ENCODE data around the gene QTRT2.

The QTRT2 gene

GRCh38 chr3:114122027-114122709, 65.6 kb downstream of the QTRT2 start:
- H3K4me1 ChIP-seq (ENCODE audit: insufficient read depth, low read length): peaks cover 10% of the 10 kb centered on the region
- no peak overlapping the region for H3K27ac ChIP-seq (ENCODE audit: low read depth, low read length)
- no peaks in the 10 kb centered on the region for H3K36me3 ChIP-seq (ENCODE audit: insufficient read depth, low read length)
- no peak overlapping the region for H3K4me3 ChIP-seq (ENCODE audit: low read length)
- H3K27me3 ChIP-seq (ENCODE audit: insufficient read depth, low read length): no peaks in the 10 kb centered on the region
- 80% methylated on average over 4 of the region's 4 CpGs for whole genome bisulfite sequencing
- H3K9ac ChIP-seq (ENCODE audit: low read depth, low read length): no peak overlapping the region
- no peaks in the 10 kb centered on the region for H3K9me3 ChIP-seq (ENCODE audit: insufficient read depth, low read depth, low read length)

- Histone ChIP-seq H3K9ac (ENCODE audit: low read depth, low read length) (no peak overlapping the region), H3K27ac (ENCODE audit: low read depth, low read length) (no peak overlapping the region), H3K4me1 (ENCODE audit: insufficient read depth, low read length) (peaks cover 10% of the 10 kb centered on the region), H3K27me3 (ENCODE audit: insufficient read depth, low read length) (no peaks in the 10 kb centered on the region), H3K4me3 (ENCODE audit: low read length) (no peak overlapping the region), H3K36me3 (ENCODE audit: insufficient read depth, low read length) (no peaks in the 10 kb centered on the region), H3K9me3 (ENCODE audit: insufficient read depth, low read depth, low read length) (no peaks in the 10 kb centered on the region)
- WGBS: no CpG with 5 or more reads among the region's 1 CpG
These were observed 69.9 kb downstream of the QTRT2 start for GRCh38 chr3:114126461-114126860.

- Histone ChIP-seq H3K36me3 (ENCODE audit: insufficient read depth, low read length) (no peaks in the 10 kb centered on the region), H3K27me3 (ENCODE audit: insufficient read depth, low read length) (no peaks in the 10 kb centered on the region), H3K4me1 (ENCODE audit: insufficient read depth, low read length) (peaks cover 3% of the 10 kb centered on the region; the same call in 1 of the 2 replicates), H3K9ac (ENCODE audit: low read depth, low read length) (no peak overlapping the region), H3K9me3 (ENCODE audit: insufficient read depth, low read depth, low read length) (no peaks in the 10 kb centered on the region), H3K27ac (ENCODE audit: low read depth, low read length) (no peak overlapping the region), H3K4me3 (ENCODE audit: low read length) (no peak overlapping the region)
- 83% methylated on average over 2 of the region's 3 CpGs for WGBS
These were observed 71.0 kb downstream of the QTRT2 start for GRCh38 chr3:114127517-114127916.

GRCh38 chr3:114128231-114128630, 71.7 kb downstream of the QTRT2 start:
- Histone ChIP-seq H3K9ac (ENCODE audit: low read depth, low read length) (no peak overlapping the region), H3K4me1 (ENCODE audit: insufficient read depth, low read length) (no peaks in the 10 kb centered on the region), H3K9me3 (ENCODE audit: insufficient read depth, low read depth, low read length) (no peaks in the 10 kb centered on the region), H3K4me3 (ENCODE audit: low read length) (no peak overlapping the region), H3K36me3 (ENCODE audit: insufficient read depth, low read length) (no peaks in the 10 kb centered on the region), H3K27ac (ENCODE audit: low read depth, low read length) (no peak overlapping the region), H3K27me3 (ENCODE audit: insufficient read depth, low read length) (no peaks in the 10 kb centered on the region)
- 86% methylated on average over 1 of the region's 1 CpG for WGBS

GRCh38 chr3:114128826-114129225, 72.3 kb downstream of the QTRT2 start:
- Histone ChIP-seq H3K9ac (ENCODE audit: low read depth, low read length) (no peak overlapping the region), H3K4me1 (ENCODE audit: insufficient read depth, low read length) (no peaks in the 10 kb centered on the region), H3K9me3 (ENCODE audit: insufficient read depth, low read depth, low read length) (no peaks in the 10 kb centered on the region), H3K4me3 (ENCODE audit: low read length) (no peak overlapping the region), H3K27ac (ENCODE audit: low read depth, low read length) (no peak overlapping the region), H3K27me3 (ENCODE audit: insufficient read depth, low read length) (no peaks in the 10 kb centered on the region), H3K36me3 (ENCODE audit: insufficient read depth, low read length) (no peaks in the 10 kb centered on the region)
- 92% methylated on average over 8 of the region's 8 CpGs for WGBS

- no peaks in the 10 kb centered on the region for H3K9me3 ChIP-seq (ENCODE audit: insufficient read depth, low read depth, low read length)
- no peaks in the 10 kb centered on the region for H3K4me1 ChIP-seq (ENCODE audit: insufficient read depth, low read length)
- H3K27ac ChIP-seq (ENCODE audit: low read depth, low read length): no peak overlapping the region
- WGBS: 92% methylated on average over 3 of the region's 3 CpGs
- no peaks in the 10 kb centered on the region for H3K36me3 ChIP-seq (ENCODE audit: insufficient read depth, low read length)
- no peak overlapping the region for H3K9ac ChIP-seq (ENCODE audit: low read depth, low read length)
- H3K27me3 ChIP-seq (ENCODE audit: insufficient read depth, low read length): no peaks in the 10 kb centered on the region
- H3K4me3 ChIP-seq (ENCODE audit: low read length): no peak overlapping the region
These were observed 76.0 kb downstream of the QTRT2 start for GRCh38 chr3:114132500-114132899.

- WGBS: 98% methylated on average over 2 of the region's 3 CpGs
- Histone ChIP-seq H3K9me3 (ENCODE audit: insufficient read depth, low read depth, low read length) (no peaks in the 10 kb centered on the region), H3K27me3 (ENCODE audit: insufficient read depth, low read length) (no peaks in the 10 kb centered on the region), H3K4me3 (ENCODE audit: low read length) (no peak overlapping the region), H3K9ac (ENCODE audit: low read depth, low read length) (no peak overlapping the region), H3K4me1 (ENCODE audit: insufficient read depth, low read length) (no peaks in the 10 kb centered on the region), H3K36me3 (ENCODE audit: insufficient read depth, low read length) (no peaks in the 10 kb centered on the region), H3K27ac (ENCODE audit: low read depth, low read length) (no peak overlapping the region)
These were observed 77.4 kb downstream of the QTRT2 start for GRCh38 chr3:114133947-114134346.
